NK-92 (cell line): Measurements from ENCODE around the gene BLNK.

Experiments used
- DNase-seq: peaks from one replicate; lab custom pipeline; 2025; ENCODE audit not compliant: unreplicated experiment; lab: John Stamatoyannopoulos, UW

BLNK gene

GRCh38 chr10:96165726-96166125 lies 105.6 kb downstream of the BLNK start:
- no peak for DNase-seq

GRCh38 chr10:96153070-96153469 lies 118.3 kb downstream of the BLNK start:
- DNase-seq, result no peak

GRCh38 chr10:96152437-96152836 lies 118.9 kb downstream of the BLNK start:
- no peak for DNase-seq
